Raji (cell line): ENCODE results near the gene DBN1.

Experiments used
- POLR2A ChIP-seq: IDR thresholded peaks from 2 replicates; pipeline ENCODE4 v1.6.1; 2011; ENCODE audit warnings: low read depth, low read length, control low read depth; ENCODE audit not compliant: insufficient read depth

The DBN1 gene

DNA sequence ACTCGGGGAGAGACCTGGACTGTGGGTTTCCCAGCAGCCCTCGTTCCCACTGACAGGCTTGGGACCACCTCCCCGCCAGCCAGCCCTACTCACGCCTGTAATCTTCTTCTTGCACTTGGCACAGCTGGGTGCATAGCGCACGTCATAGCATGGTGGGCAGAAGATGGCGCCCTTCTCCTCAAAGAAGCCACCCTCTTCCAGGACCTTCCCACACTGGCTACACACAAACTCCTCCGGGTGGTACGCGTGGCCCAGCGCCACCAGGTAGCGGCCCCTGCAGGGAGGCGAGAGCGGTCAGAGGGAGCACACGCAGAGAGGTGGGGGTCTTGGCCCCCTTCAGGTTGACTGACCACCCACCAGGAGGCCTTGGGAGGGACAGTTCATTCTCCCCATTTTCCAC is 14.5 kb upstream of the DBN1 start:
- TF ChIP-seq POLR2A: no peak

DNA sequence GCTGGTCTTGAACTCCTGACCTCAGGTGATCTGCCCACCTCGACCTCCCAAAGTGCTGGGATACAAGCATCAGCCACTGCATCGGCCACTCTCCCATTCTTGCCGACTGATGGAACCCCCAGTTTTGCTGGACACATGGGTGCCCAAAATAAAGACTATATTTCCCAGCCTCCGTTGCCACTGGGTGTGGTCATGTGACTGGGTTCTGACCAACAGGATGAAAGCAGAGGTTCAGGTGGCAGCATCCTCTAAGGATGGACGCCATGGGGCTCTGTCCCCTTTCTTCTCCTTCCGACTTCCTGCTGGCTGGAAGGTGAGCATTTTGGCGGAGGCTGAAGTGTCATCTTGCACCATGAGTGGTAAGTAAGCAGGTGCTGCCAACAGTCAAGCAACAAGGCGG is 13.7 kb upstream of the DBN1 start:
- TF ChIP-seq POLR2A: no peak

DNA sequence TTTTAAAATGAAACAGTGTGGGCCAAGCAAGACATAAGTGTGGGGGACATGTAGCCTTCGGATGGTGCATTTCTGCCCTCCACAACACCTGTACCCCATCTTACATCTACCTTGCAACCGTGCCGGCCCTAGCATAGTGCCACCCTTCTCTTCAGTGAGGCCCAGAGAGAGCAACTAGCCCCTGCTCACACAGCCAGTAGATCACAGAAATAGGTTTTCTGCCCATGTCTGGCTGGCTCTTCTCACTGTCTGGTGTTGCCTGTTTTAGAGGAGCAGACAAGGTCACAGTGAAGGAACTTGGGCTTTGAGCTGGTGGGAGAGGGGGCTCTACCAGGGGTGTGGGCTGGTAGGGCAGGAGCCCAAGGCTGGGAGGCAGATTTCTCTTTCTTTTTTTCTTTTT is 12.8 kb upstream of the DBN1 start:
- no peak for TF ChIP-seq POLR2A

DNA sequence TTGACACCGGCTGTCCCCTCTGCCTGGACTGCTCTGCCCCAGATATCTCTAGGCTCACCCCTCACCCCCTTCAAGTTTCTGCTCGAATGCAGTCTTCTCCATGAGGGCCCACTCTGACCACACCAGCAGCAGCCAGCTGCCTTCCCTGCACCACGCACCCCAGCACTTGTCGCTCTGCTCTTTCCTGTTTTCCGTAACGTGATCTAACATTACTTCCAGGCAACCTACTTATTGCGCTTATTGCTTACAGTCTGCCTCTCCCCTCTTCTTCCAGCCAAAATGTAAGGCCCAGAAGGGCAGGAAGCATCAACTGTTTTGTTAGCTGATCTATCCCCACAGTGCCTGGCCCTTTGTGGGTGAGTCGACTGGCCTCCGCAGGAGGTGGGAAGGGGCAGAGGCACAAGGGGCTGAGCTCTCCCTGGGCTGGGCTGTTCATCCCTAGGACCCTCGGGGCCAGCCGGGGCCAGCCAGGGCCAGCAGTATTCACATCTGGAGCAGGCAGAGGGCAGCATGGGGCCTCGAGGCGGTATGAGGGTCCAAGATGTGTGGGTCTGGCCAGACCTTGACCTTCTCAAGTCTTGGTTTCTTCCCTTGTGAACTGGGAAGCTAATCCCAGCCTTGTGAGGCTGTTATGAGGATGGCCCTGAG is 11.6 kb upstream of the DBN1 start:
- no peak for TF ChIP-seq POLR2A

DNA sequence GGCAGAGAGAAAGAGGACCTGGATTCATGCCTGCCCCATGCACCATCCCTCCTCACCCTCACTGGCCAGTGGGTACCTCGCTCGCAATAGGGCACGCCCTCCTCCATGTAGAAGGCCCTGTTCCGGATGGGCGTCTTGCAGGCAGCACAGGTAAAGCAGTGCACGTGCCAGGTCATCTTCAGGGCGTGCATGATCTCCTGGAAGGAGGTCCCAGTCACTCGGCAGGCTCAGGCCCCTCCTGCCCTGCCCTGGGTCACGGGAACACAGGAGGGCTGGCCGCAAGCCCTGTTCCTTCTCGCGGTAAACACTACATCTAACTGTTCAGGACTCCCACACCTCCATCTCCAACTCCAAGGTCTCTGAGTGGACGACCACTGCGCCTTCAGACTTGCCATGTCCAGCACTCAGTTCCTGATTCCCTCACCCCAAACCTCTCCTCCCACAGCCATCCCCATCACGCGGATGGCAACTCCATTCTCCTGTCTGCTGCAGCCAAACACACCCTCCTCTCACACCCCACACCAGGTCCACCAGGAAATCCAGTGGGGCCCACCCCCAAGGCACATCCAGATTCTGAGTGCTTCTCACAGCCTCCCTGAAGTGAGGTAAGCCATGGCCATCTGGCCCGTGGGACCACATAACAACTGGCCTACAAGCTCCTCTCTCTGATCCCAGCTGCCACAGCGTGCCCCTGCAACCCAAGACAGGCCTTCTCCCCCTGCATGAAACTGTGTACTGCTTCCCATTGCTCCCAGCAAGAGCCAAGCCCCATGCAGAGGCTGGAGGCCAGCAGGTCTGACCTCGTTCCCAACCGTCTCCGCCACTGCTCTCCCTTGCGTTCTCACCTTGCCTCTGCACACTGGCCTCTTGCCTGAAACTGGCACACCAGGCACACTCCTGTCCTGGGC is 10.8 kb upstream of the DBN1 start:
- no peak for TF ChIP-seq POLR2A

DNA sequence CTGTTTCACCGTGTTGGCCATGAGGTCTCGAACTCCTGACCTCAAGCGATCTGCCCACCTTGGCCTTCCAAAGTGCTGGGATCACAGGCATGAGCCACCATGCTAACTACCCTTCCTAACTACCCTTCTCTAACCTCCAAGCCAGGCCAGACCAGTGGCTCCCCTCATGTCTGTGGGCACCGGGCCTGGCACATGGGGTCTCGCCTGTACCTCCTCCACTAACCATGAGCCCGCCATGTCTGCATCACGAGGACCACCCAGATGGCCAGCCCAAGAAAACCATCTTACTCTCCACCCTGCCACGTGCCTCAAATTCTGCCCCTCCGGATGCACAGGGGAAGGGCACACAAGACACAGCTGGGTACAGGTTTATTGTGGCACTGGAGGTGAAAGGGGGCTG is 9.6 kb upstream of the DBN1 start:
- no peak for TF ChIP-seq POLR2A

DNA sequence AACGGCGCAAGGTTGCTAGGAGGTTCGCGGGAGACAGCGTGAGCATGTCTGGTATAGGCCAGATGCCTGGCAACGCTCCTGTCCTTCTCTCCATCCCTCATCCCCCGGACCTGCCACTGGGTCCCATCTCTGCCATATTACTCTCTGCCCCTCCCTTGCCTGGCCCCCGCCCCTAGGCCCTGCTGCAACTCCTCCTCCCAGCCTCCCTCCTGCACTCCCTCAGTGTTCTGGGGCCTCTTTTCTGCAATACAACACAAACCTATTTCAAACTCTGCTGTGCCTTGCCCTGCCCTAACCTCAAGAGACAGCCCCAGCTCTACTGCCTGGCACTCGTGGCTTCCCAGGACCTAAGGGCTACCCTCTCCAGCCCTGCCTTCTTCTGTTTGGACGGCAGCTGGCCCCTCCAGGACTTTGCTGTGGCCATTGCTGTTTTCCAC is 8.9 kb upstream of the DBN1 start:
- TF ChIP-seq POLR2A: no peak

DNA sequence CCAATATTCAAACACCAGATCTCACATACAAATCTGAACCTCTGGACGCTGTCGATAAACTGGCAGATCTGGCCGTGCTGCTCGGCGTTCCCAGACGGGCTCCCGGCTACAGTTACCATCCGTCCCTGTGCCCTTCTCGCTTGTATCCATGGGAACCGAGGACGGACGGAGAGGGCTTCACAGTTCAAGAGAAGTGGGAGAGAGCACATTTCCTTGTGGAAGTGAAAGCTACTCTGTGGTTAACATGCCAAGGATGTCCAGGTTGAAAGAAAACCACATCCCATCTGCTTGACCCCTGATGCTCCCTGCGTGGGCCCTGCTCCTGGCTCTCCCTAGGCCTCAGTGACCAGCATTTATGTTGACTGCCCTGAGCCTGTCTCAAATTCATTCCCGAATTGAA is 6.3 kb upstream of the DBN1 start:
- no peak for TF ChIP-seq POLR2A

DNA sequence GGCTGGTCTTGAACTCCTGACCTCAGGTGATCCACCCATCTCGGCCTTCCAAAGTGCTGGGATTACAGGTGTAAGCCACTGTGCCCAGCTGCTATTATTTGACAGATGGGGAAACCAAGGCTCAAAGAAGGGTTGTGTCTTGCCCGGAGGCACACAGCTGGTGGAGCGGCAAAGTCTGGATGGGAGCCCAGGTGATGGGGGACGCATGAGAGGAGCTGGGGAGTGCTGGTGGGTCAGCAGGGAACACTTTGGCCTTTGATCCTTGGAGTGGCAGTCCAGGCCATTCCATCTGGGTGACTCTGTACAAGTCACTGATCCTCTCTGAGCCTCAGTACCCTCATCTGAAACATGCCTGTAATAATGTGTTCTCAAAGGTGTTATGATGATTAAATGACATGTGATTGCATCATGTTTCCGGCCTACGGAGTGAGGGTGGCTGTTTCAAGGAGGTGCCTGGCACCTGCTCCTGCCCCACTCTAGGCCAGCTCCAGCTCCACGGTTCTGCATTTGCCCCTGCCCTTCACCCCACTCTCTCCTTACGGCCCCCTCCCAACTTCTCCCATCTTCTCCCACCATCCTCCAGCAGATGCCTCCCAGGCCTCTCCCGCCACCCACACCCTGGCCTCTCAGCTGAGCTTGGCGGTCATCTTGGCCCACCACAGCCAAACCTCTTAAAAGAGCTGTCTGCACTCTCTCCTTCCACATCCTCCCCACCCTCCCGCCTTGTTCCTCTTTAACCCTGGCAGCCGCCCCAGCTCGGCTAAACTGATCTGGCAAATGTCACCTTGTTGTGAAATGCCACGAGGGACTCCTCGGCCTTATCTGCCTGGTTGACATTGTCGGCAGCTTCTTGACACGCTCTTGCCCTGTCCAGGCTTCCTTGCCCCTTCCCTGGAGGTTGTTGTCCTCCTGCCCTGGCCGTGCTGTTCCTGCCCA is 5.5 kb upstream of the DBN1 start:
- no peak for TF ChIP-seq POLR2A

DNA sequence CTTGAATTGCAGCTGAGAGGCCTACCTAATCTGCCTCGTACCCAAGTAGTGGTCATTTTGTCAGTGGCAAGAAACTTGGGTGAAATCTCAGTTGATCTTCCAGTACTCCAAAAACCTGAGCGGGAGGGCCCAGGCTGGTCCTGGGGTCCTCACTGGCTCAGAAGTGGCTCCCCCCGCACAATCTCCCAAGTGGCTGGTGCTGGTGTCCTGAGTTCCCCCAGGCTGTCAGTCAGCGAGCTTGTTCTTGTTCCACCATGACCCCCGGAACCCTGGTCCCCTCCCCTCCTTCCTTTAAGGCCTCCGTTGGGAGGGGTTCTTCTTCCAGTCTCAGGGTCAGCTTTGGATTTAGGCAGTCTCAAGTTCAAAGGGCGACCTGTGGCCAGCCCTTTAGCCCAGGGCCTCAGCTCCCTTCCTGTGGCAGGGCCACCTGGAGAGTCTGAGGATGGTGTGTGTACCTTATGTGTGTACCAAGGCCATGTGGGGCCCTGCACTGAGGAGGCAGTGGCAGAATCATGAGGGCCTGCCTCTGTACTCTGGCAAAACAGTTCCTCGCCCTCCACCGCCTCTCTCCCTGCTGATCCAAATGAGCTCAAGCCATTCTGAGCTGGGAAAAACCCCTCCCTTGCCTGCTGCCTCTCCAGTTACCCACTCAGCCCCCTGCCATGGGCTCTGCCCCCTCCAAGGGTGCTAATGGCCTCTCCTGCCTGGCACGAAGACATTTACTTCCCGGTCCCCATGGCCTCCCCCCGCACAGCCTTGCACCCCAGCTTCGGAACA is 4.5 kb upstream of the DBN1 start:
- no peak for TF ChIP-seq POLR2A

DNA sequence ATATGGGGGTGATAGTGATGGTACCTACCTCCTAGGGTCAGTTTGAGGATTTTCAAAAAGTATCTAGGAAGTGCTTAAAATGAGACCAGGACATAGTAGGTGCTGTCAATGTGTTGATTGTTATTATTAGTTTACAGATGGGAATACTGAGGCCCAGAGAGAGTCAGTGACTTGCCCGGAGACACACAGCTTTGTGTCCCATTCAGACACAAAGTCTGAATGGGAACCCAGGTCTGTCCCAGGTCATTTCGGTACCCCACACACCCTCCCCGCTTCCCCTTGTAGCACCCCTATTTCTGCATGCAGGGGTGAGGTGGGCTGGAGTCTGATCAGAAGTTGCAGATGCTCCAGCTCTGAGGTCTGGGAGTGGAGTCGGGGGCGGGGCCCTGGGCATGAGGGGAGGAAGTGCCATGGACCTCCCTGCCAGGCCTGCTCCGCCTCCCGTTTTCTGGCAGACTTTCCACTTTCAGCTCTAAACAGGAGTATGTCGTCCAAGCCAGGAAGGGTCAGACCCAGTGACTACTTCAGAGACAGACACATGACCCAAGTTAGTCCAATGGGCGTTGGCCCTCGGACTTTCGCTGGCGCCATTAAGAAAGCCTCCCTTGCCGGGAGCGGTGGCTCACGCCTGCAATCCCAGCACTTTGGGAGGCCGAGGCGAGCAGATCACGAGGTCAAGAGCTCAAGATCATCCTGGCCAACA is 3.2 kb upstream of the DBN1 start:
- no peak for TF ChIP-seq POLR2A

DNA sequence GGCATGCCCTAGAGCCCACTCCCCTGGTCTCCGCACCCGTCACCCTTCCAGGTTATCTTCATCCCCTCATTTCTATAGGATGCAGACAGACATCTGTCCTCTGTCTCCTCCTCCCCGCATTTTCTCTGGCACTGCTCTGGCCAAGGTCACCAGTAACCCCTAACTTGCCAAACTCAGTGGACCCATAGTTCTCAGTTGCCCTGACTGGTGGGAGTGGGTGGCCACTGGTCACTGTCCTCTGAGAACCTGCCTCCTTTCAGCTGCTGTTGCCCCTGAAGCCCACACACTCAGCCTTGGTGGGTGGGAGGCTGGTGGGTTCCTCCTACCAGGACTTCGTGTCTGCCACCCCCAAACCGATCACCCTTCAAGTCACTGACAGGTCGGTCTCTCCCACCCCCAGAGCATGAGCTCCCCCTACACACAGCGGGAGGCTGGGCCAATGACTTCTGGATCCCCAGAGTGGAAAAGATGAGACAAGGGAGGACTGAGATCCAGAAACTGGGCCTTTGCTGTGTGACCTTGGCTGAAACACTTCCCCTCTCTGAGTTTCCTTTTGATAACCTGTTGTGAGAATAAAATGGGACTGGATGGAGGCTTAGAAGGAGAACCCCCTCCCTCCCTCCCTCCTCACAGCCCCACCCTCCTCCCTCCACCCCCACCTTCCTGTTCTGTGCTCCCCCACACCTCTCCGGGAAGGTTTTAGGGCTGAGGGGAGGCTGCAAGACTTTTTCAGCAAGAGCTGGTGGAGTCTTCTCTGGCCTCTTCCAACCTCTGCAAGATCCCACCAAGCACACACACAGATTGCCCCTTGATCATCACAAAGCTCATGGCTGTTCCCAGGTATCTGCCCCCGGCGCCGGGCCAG is 2.4 kb upstream of the DBN1 start:
- TF ChIP-seq POLR2A: no peak

DNA sequence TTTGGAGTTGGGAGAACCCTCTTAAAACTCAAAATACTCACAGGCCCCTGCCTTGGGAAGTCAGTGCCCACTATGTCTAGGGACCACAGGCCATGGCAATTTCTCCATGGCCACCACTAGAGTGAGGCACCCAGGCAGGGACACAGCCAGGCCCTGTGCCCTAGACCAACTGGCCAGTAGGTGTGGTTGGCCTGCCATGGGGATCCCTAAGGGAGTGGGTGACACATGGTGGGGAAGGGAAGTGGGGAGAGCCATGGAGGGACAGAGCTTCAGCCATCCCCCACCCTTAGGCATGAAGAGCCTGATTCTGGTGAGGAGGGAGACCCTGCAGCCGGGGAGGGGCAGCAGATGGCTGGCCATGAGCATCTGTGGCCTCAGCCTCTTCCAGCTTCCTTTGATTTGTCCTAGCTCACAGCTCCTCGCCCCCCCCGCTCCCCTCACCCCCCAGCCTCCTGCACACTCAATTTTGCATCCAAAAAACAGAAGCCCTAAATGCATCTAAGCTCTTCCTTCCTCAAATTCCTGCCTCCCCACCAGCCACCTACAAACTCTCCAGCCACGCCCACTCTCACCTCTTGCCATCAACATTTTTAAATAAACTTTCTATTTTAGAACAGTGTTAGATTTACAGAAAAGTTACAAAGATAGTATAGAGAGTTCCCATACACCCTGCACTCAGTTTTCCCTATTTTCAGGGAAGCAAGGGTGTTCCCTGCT is 1.6 kb upstream of the DBN1 start:
- TF ChIP-seq POLR2A: no peak

DNA sequence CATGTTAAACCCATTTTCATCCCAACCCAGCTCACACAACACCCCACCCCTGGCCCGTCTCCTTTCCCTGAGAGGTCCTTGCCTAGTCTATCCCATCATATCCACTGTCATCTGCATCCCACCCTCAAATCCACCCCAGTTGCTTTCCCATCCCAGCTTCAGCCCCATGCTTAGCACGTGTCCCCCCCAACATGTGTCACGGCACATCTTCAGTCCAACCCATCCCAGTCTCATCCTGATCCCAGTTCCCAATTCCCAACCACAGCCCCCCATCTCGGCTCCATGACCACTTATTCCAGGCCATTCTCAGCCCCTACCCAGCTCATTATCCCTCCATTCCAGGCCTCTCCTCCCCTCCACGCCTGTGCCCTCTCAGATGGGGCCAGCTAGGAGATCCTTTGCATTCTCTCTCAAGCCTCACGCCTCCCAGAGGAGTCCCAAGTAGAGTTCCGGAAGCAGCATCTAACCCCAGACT is 605 bp upstream of the DBN1 start:
- no peak for TF ChIP-seq POLR2A
